ENCODE results near the gene HSPB7. TPM values are rescaled to one million over a fixed set of nuclear protein-coding genes. Genes with fewer than 3 reads are reported as not detected.

The HSPB7 gene
- total and polyA plus RNA-seq, 2 donors (not counting 3 experiments of a cell fraction or from before 2014, with no cell fraction given) = not detected

DNA sequence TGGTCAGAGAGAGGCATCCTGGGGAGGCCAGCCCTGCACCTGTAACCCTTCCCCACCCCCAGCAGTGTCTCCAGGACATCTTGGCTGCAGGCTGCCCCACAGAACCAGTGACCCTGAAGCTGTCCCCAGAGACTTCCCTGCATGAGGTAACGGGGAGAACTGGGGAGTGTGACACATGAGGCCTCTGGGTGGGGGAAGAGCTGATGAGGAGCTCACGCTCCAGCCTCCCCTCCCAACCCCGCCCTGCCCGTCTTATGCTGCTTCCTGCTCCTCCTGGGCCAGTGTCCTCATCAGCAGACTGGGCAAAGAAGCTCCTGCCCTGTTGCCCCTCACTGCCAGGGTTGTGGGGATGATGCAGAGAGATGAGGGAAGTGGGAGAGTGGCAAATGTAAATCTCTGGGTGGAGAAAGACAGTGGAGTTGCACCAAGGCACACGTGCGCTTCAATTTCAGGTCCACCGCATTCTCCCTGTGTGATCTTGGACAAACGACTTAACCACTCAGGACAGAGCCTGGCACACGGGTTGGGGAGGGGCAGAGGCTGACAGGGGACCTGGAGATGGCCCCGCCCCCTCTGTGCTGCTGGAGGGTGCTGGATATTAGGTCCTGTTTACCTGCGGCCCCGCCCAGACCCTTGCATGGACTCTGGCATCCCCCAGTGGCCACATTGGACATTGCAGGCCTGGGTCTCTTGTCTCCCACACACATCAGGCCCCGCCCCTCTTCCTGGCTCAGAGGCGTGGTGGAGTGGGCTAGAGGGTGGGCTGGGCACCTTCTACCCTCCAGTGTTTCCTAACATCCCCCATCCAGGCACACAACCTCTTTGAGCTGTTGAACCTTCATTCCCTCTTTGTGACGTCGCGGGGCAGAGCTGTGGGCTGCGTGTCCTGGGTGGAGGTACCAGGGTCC is 38.0 kb upstream of the HSPB7 start:
- peak; percentile 81 for FAIRE-seq

More for the DNA sequence above, 38.0 kb upstream of the HSPB7 start:
- Histone ChIP-seq H3K36me3 (ENCODE audit: control insufficient read depth in 2 of 2, extremely low read depth in 1 of 2, insufficient read depth in 2 of 2, low read length in 2 of 2) (no peaks in the 10 kb centered on the region), H3K4me3 (replicated peaks in 1 of 3; ENCODE audit: insufficient read depth in 1 of 3, low read depth in 1 of 3, low read length in 3 of 3) (no peak overlapping the region), H3K9ac (replicated peaks; ENCODE audit: extremely low read depth, insufficient read depth, low read length) (no peak overlapping the region), H3K79me2 (ENCODE audit: control insufficient read depth, insufficient read depth, low read length) (no peaks in the 10 kb centered on the region), H3K27me3 (ENCODE audit: control insufficient read depth in 2 of 2, insufficient read depth in 2 of 2, low read length in 2 of 2) (peaks cover 0 to 4% of the 10 kb centered on the region in 2 experiments), H3K4me2 (ENCODE audit: insufficient read depth, low read length) (no peak overlapping the region), H3K27ac (ENCODE audit: insufficient read depth, low read depth, low read length) (no peak overlapping the region), H3K9me1 (replicated peaks; ENCODE audit: control insufficient read depth, extremely low read depth, insufficient read depth, low read length) (no peaks in the 10 kb centered on the region), H3K9me3 (replicated peaks; ENCODE audit: control insufficient read depth, insufficient read depth, low read length) (no peaks in the 10 kb centered on the region), H3K4me1 (ENCODE audit: control insufficient read depth, extremely low read depth, insufficient read depth, low read length) (no peaks in the 10 kb centered on the region), H4K20me1 (replicated peaks; ENCODE audit: control insufficient read depth, extremely low read depth, insufficient read depth, low read length) (no peaks in the 10 kb centered on the region), H2AFZ (ENCODE audit: low read depth, low read length) (no peak overlapping the region)
- POLR2A ChIA-PET = no interaction called here
- no peak for TF ChIP-seq EZH2 (IDR thresholded peaks at IDR 0.05; ENCODE audit: borderline replicate concordance, low read depth, low read length, severe bottlenecking)
- no peak for TF ChIP-seq FOS (IDR thresholded peaks at IDR 0.05; ENCODE audit: borderline replicate concordance, insufficient read depth, low read length)
- TF ChIP-seq MYC (IDR thresholded peaks at IDR 0.05; ENCODE audit: low read depth, low read length) = no peak
- TF ChIP-seq, protein P1, sequence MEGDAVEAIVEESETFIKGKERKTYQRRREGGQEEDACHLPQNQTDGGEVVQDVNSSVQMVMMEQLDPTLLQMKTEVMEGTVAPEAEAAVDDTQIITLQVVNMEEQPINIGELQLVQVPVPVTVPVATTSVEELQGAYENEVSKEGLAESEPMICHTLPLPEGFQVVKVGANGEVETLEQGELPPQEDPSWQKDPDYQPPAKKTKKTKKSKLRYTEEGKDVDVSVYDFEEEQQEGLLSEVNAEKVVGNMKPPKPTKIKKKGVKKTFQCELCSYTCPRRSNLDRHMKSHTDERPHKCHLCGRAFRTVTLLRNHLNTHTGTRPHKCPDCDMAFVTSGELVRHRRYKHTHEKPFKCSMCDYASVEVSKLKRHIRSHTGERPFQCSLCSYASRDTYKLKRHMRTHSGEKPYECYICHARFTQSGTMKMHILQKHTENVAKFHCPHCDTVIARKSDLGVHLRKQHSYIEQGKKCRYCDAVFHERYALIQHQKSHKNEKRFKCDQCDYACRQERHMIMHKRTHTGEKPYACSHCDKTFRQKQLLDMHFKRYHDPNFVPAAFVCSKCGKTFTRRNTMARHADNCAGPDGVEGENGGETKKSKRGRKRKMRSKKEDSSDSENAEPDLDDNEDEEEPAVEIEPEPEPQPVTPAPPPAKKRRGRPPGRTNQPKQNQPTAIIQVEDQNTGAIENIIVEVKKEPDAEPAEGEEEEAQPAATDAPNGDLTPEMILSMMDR (IDR thresholded peaks at IDR 0.05; ENCODE audit: extremely low read depth in 1 of 2, insufficient read depth in 1 of 2, low read depth in 1 of 2, low read length in 2 of 2) = peak; percentile 77 to 95
- no peak for TF ChIP-seq POLR2A (IDR thresholded peaks at IDR 0.05; ENCODE audit: low read depth, low read length)
- peak; percentile 78 for DNase-seq (ENCODE audit: low read depth, low spot score)
- CTCF ChIA-PET = interaction anchor here (0.6 to 3.6 kb wide), 9 partner anchors 11 to 264 kb away, joined by 3 to 19 read pairs (median 3); no protein-coding TSS in a partner anchor
- dilution Hi-C loops (cut with MboI; ENCODE audit: extremely low pct_ligation_motif_present, low sequenced_read_pairs) = no loop called here
- intact Hi-C loops (cut with micrococcal nuclease) = loop anchor here (1.0 to 2.0 kb wide), 3 partner anchors 23 to 263 kb away; no protein-coding TSS in a partner anchor
- no TSS peak for BruUV-seq (replicated peaks)

Data from endothelial cell of umbilical vein (primary cell).